H9 (cell line): ENCODE measurements around the gene SLC1A1. TPM values are rescaled to one million over a fixed set of nuclear protein-coding genes. Genes with fewer than 3 reads are reported as not detected.

ENCODE experiments used
- DNase-seq: peaks from one replicate; pipeline ENCODE4 v3.0.0-alpha.2; 2017
- H2AFZ ChIP-seq: one replicate; pipeline ENCODE4 v1.6.1; 2013; ENCODE audit warnings: mild to moderate bottlenecking, low read length, control low read depth, moderate library complexity
- H2AK5ac ChIP-seq: 2 replicates; pipeline ENCODE4 v1.6.1; 2013; ENCODE audit warnings: low read length, control low read depth, mixed read lengths; ENCODE audit not compliant: insufficient read length
- H2BK120ac ChIP-seq: one replicate; pipeline ENCODE4 v1.6.1; 2013; ENCODE audit warnings: low read depth, mild to moderate bottlenecking, low read length, control low read depth, inconsistent platforms; ENCODE audit not compliant: poor library complexity, severe bottlenecking
- H2BK12ac ChIP-seq: 2 replicates; pipeline ENCODE4 v1.6.1; 2013; ENCODE audit warnings: low read length, control low read depth, mixed read lengths, low read depth; ENCODE audit not compliant: insufficient read length
- H2BK15ac ChIP-seq: 2 replicates; pipeline ENCODE4 v1.6.1; 2013; ENCODE audit warnings: low read depth, low read length, control low read depth
- H2BK20ac ChIP-seq: one replicate; pipeline ENCODE4 v1.6.1; 2013; ENCODE audit warnings: low read depth, mild to moderate bottlenecking, low read length, control low read depth, inconsistent platforms; ENCODE audit not compliant: poor library complexity, severe bottlenecking
- H2BK5ac ChIP-seq: 2 replicates; pipeline ENCODE4 v1.6.1; 2013; ENCODE audit warnings: low read length, control low read depth, mixed read lengths; ENCODE audit not compliant: insufficient read length
- H3K14ac ChIP-seq: 2 replicates; pipeline ENCODE4 v1.6.1; 2013; ENCODE audit warnings: low read length, control low read depth; ENCODE audit not compliant: insufficient read depth
- H3K18ac ChIP-seq: 2 replicates; pipeline ENCODE4 v1.6.1; 2013; ENCODE audit warnings: low read depth, mild to moderate bottlenecking, mixed read lengths, low read length, control low read depth; ENCODE audit not compliant: insufficient read length
- H3K23ac ChIP-seq: 2 replicates; pipeline ENCODE4 v1.6.1; 2013; ENCODE audit warnings: low read length, control low read depth, mixed read lengths, low read depth; ENCODE audit not compliant: insufficient read length
- H3K23me2 ChIP-seq: 2 replicates; pipeline ENCODE4 v1.6.1; 2013; ENCODE audit warnings: low read depth, mild to moderate bottlenecking, mixed read lengths, low read length, control low read depth; ENCODE audit not compliant: insufficient read length, poor library complexity, severe bottlenecking
- H3K27ac ChIP-seq: 2 replicates; pipeline ENCODE4 v1.5.1; 2013; ENCODE audit warnings: low read length, control low read depth, mixed read lengths, low read depth; ENCODE audit not compliant: insufficient read length
- H3K27me3 ChIP-seq: 2 replicates; pipeline ENCODE4 v1.6.1; 2013; ENCODE audit warnings: low read length, control low read depth, inconsistent platforms; ENCODE audit not compliant: insufficient read depth
- H3K4ac ChIP-seq: 2 replicates; pipeline ENCODE4 v1.6.1; 2013; ENCODE audit warnings: low read depth, mild to moderate bottlenecking, control low read depth, inconsistent platforms, low read length, moderate library complexity
- H3K4me1 ChIP-seq: 2 replicates; pipeline ENCODE4 v1.6.1; 2013; ENCODE audit warnings: low read length, control low read depth, inconsistent platforms; ENCODE audit not compliant: insufficient read depth
- H3K4me2 ChIP-seq: 2 replicates; pipeline ENCODE4 v1.6.1; 2013; ENCODE audit warnings: low read length, control low read depth, mixed read lengths; ENCODE audit not compliant: insufficient read length, insufficient read depth
- H3K56ac ChIP-seq: 2 replicates; pipeline ENCODE4 v1.6.1; 2013; ENCODE audit warnings: low read depth, mild to moderate bottlenecking, mixed read lengths, low read length, control low read depth; ENCODE audit not compliant: insufficient read length
- H3K79me1 ChIP-seq: 2 replicates; pipeline ENCODE4 v1.6.1; 2013; ENCODE audit warnings: low read depth, mild to moderate bottlenecking, moderate library complexity, low read length, control low read depth, inconsistent platforms; ENCODE audit not compliant: insufficient read depth, poor library complexity, severe bottlenecking
- H3K79me2 ChIP-seq: 2 replicates; pipeline ENCODE4 v1.6.1; 2013; ENCODE audit warnings: low read length, control low read depth, inconsistent platforms; ENCODE audit not compliant: insufficient read depth
- H3K9ac ChIP-seq: 2 replicates; pipeline ENCODE4 v1.6.1; 2013; ENCODE audit warnings: low read length, control low read depth, mixed read lengths; ENCODE audit not compliant: insufficient read length; ENCODE audit errors: extremely low read depth
- H3K9me3 ChIP-seq: one replicate; pipeline ENCODE4 v1.6.1; 2013; ENCODE audit warnings: low read depth, low read length, inconsistent platforms; ENCODE audit not compliant: control insufficient read depth
- H3T11ph ChIP-seq: one replicate; pipeline ENCODE4 v1.6.1; 2013; ENCODE audit warnings: mild to moderate bottlenecking, low read length, control low read depth, inconsistent platforms
- H4K20me1 ChIP-seq: one replicate; pipeline ENCODE4 v1.6.1; 2013; ENCODE audit not compliant: control insufficient read depth, insufficient read length, insufficient read depth
- H4K5ac ChIP-seq: 2 replicates; pipeline ENCODE4 v1.6.1; 2013; ENCODE audit warnings: low read depth, mild to moderate bottlenecking, mixed read lengths, low read length, control low read depth; ENCODE audit not compliant: insufficient read length
- H4K8ac ChIP-seq: replicated peaks from 2 replicates; pipeline ENCODE4 v1.6.1; 2013; ENCODE audit warnings: low read length, control low read depth, mixed read lengths, low read depth; ENCODE audit not compliant: insufficient read length
- H4K91ac ChIP-seq: 2 replicates; pipeline ENCODE4 v1.6.1; 2013; ENCODE audit warnings: low read depth, mild to moderate bottlenecking, moderate library complexity, mixed read lengths, low read length, control low read depth; ENCODE audit not compliant: insufficient read length
- H3K27ac Mint-ChIP-seq, 3 experiments: 2 replicates in 2 of 3; 3 replicates in 1 of 3; pipeline ENCODE4 v1.8.0; 2020 to 2021; ENCODE audit warnings: mixed read lengths in 3 of 3, mild to moderate bottlenecking in 1 of 3, moderate library complexity in 1 of 3
- H3K27me3 Mint-ChIP-seq: 2 replicates; pipeline ENCODE4 v1.8.0; 2021; ENCODE audit warnings: low read depth, mild to moderate bottlenecking, moderate library complexity, mixed read lengths
- H3K36me3 Mint-ChIP-seq, 3 experiments: 2 replicates in 2 of 3; 3 replicates in 1 of 3; pipeline ENCODE4 v1.8.0; 2020 to 2021; ENCODE audit warnings: low read depth in 3 of 3, mixed read lengths in 3 of 3; ENCODE audit not compliant: insufficient read depth in 1 of 3
- H3K4me1 Mint-ChIP-seq, 2 experiments: 2 replicates each; pipeline ENCODE4 v1.8.0; 2020; ENCODE audit warnings: mixed read lengths in 2 of 2
- H3K4me3 Mint-ChIP-seq, 2 experiments: 2 replicates in 1 of 2; 3 replicates in 1 of 2; pipeline ENCODE4 v1.8.0; 2020 to 2021; ENCODE audit warnings: mild to moderate bottlenecking in 2 of 2, mixed read lengths in 2 of 2, moderate library complexity in 1 of 2
- H3K9me3 Mint-ChIP-seq, 2 experiments: 2 replicates in 1 of 2; 3 replicates in 1 of 2; pipeline ENCODE4 v1.8.0; 2020; ENCODE audit warnings: mild to moderate bottlenecking in 2 of 2, mixed read lengths in 2 of 2, moderate library complexity in 1 of 2
- CTCF ChIP-seq: fragments of 200-600 bp; sonication (generic); conservative IDR thresholded peaks from 3 replicates; pipeline ENCODE4 v1.8.0; 2021; ENCODE audit warnings: antibody characterized with exemption, mild to moderate bottlenecking
- WGBS: extraction: QIAGEN DNeasy Blood & Tissue Kit; methylation state at CpG from one replicate; pipeline ENCODE4 v1.1.7; 2013; ENCODE audit warnings: missing lambda C conversion rate, low lambda C conversion rate, mixed read lengths; ENCODE audit not compliant: insufficient read length; ENCODE audit errors: extremely low coverage; 5-methylcytosine and 5-hydroxymethylcytosine counted together
- total RNA-seq: library from RNA; stranded (reverse); gene quantifications from 2 replicates; pipeline ENCODE4 v1.2.1, GENCODE V29; 2021

SLC1A1 gene
- total RNA-seq, 1 experiment from 2014 or later: 4.7 TPM

GRCh38 chr9:4506490-4506889 is 16.2 kb downstream of the SLC1A1 start:
- Mint-ChIP-seq H3K4me3 (no peak overlapping the region), H3K9me3 (peaks cover 0 to 3% of the 10 kb centered on the region in 2 experiments; a peak in 2 of 5 replicates), H3K27ac (no peak overlapping the region), H3K36me3 (peaks cover 0 to 3% (median 0%) of the 10 kb centered on the region in 3 experiments; a peak in 1 of 7 replicates), H3K27me3 (no peaks in the 10 kb centered on the region; the same call in 1 of the 2 replicates), H3K4me1 (peaks cover 12 to 14% of the 10 kb centered on the region in 2 experiments)
- WGBS: no CpG with 5 or more reads among the region's 1 CpG
- DNase-seq: no peak
- no peaks in the 10 kb centered on the region for H4K20me1 ChIP-seq
- no peak overlapping the region for H3K27ac ChIP-seq
- no peak overlapping the region for H2BK5ac ChIP-seq
- no peak overlapping the region for H3T11ph ChIP-seq
- H2BK20ac ChIP-seq: no peak overlapping the region
- H3K23ac ChIP-seq: no peak overlapping the region
- no peak overlapping the region for H3K14ac ChIP-seq
- H2BK120ac ChIP-seq: no peak overlapping the region
- H3K9me3 ChIP-seq: no peaks in the 10 kb centered on the region
- H3K9ac ChIP-seq: no peak overlapping the region
- no peak overlapping the region for H2AFZ ChIP-seq
- H2BK15ac ChIP-seq: no peak overlapping the region
- no peak overlapping the region for H4K5ac ChIP-seq
- no peaks in the 10 kb centered on the region for H3K27me3 ChIP-seq
- H3K56ac ChIP-seq: no peak overlapping the region
- no peaks in the 10 kb centered on the region for H3K79me1 ChIP-seq
- no peak for TF ChIP-seq CTCF
- H3K79me2 ChIP-seq: no peaks in the 10 kb centered on the region
- no peak overlapping the region for H4K91ac ChIP-seq
- no peak overlapping the region for H2AK5ac ChIP-seq
- no peak overlapping the region for H2BK12ac ChIP-seq
- H3K4ac ChIP-seq: no peak overlapping the region
- no peak overlapping the region for H3K4me2 ChIP-seq
- H4K8ac ChIP-seq: no peak overlapping the region
- no peaks in the 10 kb centered on the region for H3K23me2 ChIP-seq
- H3K4me1 ChIP-seq: no peaks in the 10 kb centered on the region; the same call in 1 of the 2 replicates
- no peak overlapping the region for H3K18ac ChIP-seq
